Transverse colon (tissue), 4 donors: Measurements from ENCODE around the gene SLC13A4. TPM values are rescaled to one million over a fixed set of nuclear protein-coding genes. Genes with fewer than 3 reads are reported as not detected.
"Not testable (repeated sequence)": the region's sequence is repeated elsewhere in the genome, so short reads cannot be mapped to it uniquely, and the experiment has no call there.

Source experiments
- DNase-seq: peaks from one replicate; pipeline ENCODE4 v3.0.0-alpha.2; 2019
- H3K27ac ChIP-seq, 4 donors: fragments of 200-600 bp; sonication (generic); 2 replicates each; pipeline ENCODE4 v1.5.1; 2016 to 2018; ENCODE audit warnings: inconsistent platforms in 4 of 4
- H3K27me3 ChIP-seq: fragments of 200-600 bp; sonication (generic); 2 replicates; pipeline ENCODE4 v1.5.1; 2017; ENCODE audit warnings: inconsistent platforms
- H3K36me3 ChIP-seq, 4 donors: fragments of 200-600 bp; sonication (generic); 2 replicates each; pipeline ENCODE4 v1.5.1; 2017 to 2019; ENCODE audit warnings: inconsistent platforms in 4 of 4
- H3K4me1 ChIP-seq, 4 donors: fragments of 200-600 bp; sonication (generic); 2 replicates each; pipeline ENCODE4 v1.5.1; 2017 to 2020; ENCODE audit warnings: inconsistent platforms in 4 of 4
- H3K4me3 ChIP-seq, 4 donors: fragments of 200-600 bp; sonication (generic); 1 replicate in 1 of 4; 2 replicates in 3 of 4; pipeline versions ENCODE4 v1.5.1 to v1.6.1; 2017 to 2019; ENCODE audit warnings: inconsistent platforms in 4 of 4
- H3K9me3 ChIP-seq, 2 donors: fragments of 200-600 bp; sonication (generic); 2 replicates each; pipeline ENCODE4 v1.5.1; 2017 to 2019; ENCODE audit warnings: inconsistent platforms in 2 of 2
- CTCF ChIP-seq, 5 experiments: fragments of 200-600 bp in 3 of 5; fragments of 450-650 bp in 2 of 5; sonication (generic) in 3 of 5; IDR thresholded peaks; 1 replicate in 2 of 5; 2 replicates in 3 of 5; pipeline ENCODE4 v1.5.1; 2016 to 2017; ENCODE audit warnings: antibody characterized with exemption in 5 of 5, inconsistent platforms in 3 of 5, mild to moderate bottlenecking in 2 of 5, moderate library complexity in 1 of 5
- EP300 ChIP-seq: sonication (generic); formaldehyde crosslinking; IDR thresholded peaks from one replicate; pipeline ENCODE4 v1.6.1; 2017; ENCODE audit warnings: antibody characterized with exemption, low read depth
- POLR2A ChIP-seq: fragments of 450-650 bp; IDR thresholded peaks from one replicate; pipeline ENCODE4 v1.6.1; 2016; ENCODE audit warnings: antibody characterized with exemption, mild to moderate bottlenecking, moderate library complexity
- POLR2AphosphoS5 ChIP-seq, 3 donors: sonication (generic); formaldehyde crosslinking; IDR thresholded peaks; one replicate each; pipeline ENCODE4 v1.6.1; 2016; ENCODE audit warnings: antibody characterized with exemption in 3 of 3
- WGBS, 2 donors: methylation state at CpG; one replicate each; pipeline ENCODE4 v1.1.5; 2018; ENCODE audit warnings: low coverage in 1 of 2; 5-methylcytosine and 5-hydroxymethylcytosine counted together
- in situ Hi-C, 4 donors: fragments of 200-750 bp; cut with MboI; loops; one replicate each; pipeline versions ENCODE4 v1.15.0 to v1.15.1; 2017; ENCODE audit warnings: low sequenced_read_pairs in 3 of 4, low pct_ligation_motif_present in 1 of 4, low pct_unique_long_range_greater_than_20kb in 1 of 4
- intact Hi-C: fragments of 100-400 bp; cut with DNase I; formaldehyde crosslinking; loops from one replicate; pipeline ENCODE4 v1.15.1; 2023; ENCODE audit warnings: low total_unique reads
- total RNA-seq, 4 donors: library from RNA; depleted of rRNA; stranded (reverse); fragments of >200 nt; gene quantifications; one replicate each; pipeline ENCODE4 v1.1.0, GENCODE V29; 2016

SLC13A4 gene
- total RNA-seq, 4 donors from 2014 or later = 3.0 to 15.3 TPM; not detected in 2

- 75 to 98% methylated on average over 1 to 4 of the region's 4 CpGs for WGBS, 2 donors
- intact Hi-C loops = no loop called here
- H3K9me3 ChIP-seq = no peaks in the 10 kb centered on the region
- no peak overlapping the region for H3K27ac ChIP-seq
- TF ChIP-seq POLR2A (no peak), CTCF (IDR thresholded peaks at IDR 0.05) (no peak), EP300 (no peak)
- DNase-seq = no peak
- no peaks in the 10 kb centered on the region for H3K27me3 ChIP-seq
- no peaks in the 10 kb centered on the region for H3K4me1 ChIP-seq
- in situ Hi-C loops = no loop called here
- H3K36me3 ChIP-seq = no peaks in the 10 kb centered on the region
- no peak overlapping the region for H3K4me3 ChIP-seq
Observed at GRCh38 chr7:135693558-135693957, 34.4 kb downstream of the SLC13A4 start.

GRCh38 chr7:135692606-135693005 lies 35.4 kb downstream of the SLC13A4 start:
- H3K4me3 ChIP-seq, DNase-seq, H3K27me3 ChIP-seq, H3K9me3 ChIP-seq, H3K36me3 ChIP-seq, in situ Hi-C loops, H3K27ac ChIP-seq, intact Hi-C loops, H3K4me1 ChIP-seq: not testable (repeated sequence)
- WGBS, 2 donors = 89% methylated on average over 7 of the region's 7 CpGs; no CpG with 5 or more reads in 1 of the 2 donors

GRCh38 chr7:135692055-135692454 lies 35.9 kb downstream of the SLC13A4 start:
- in situ Hi-C loops = no loop called here
- intact Hi-C loops = no loop called here
- 91 to 100% methylated on average over 1 to 3 of the region's 3 CpGs for WGBS, 2 donors
- Histone ChIP-seq H3K27me3 (no peaks in the 10 kb centered on the region), H3K27ac (no peak overlapping the region), H3K4me3 (no peak overlapping the region), H3K4me1 (no peaks in the 10 kb centered on the region), H3K9me3 (no peaks in the 10 kb centered on the region), H3K36me3 (no peaks in the 10 kb centered on the region)
- TF ChIP-seq EP300 (no peak), POLR2AphosphoS5 (IDR thresholded peaks at IDR 0.05) (no peak), CTCF (IDR thresholded peaks at IDR 0.05) (no peak), POLR2A (no peak)
- DNase-seq = no peak

GRCh38 chr7:135690566-135690965 lies 37.4 kb downstream of the SLC13A4 start:
- TF ChIP-seq EP300 (no peak), POLR2AphosphoS5 (IDR thresholded peaks at IDR 0.05) (no peak), CTCF (IDR thresholded peaks at IDR 0.05) (no peak), POLR2A (no peak)
- no peaks in the 10 kb centered on the region for H3K36me3 ChIP-seq
- WGBS, 2 donors = 92% methylated on average over 3 of the region's 3 CpGs; no CpG with 5 or more reads in 1 of the 2 donors
- DNase-seq = no peak
- H3K4me3 ChIP-seq = no peak overlapping the region
- intact Hi-C loops = no loop called here
- H3K27ac ChIP-seq = no peak overlapping the region
- no peaks in the 10 kb centered on the region for H3K9me3 ChIP-seq
- H3K4me1 ChIP-seq = no peaks in the 10 kb centered on the region
- H3K27me3 ChIP-seq = no peaks in the 10 kb centered on the region
- in situ Hi-C loops = no loop called here

- TF ChIP-seq CTCF (IDR thresholded peaks at IDR 0.05) (no peak), POLR2A (no peak), POLR2AphosphoS5 (IDR thresholded peaks at IDR 0.05) (no peak), EP300 (no peak)
- WGBS, 2 donors = 33 to 43% methylated on average over 1 of the region's 1 CpG
- H3K27ac ChIP-seq = no peak overlapping the region
- H3K36me3 ChIP-seq = no peaks in the 10 kb centered on the region
- in situ Hi-C loops = no loop called here
- H3K27me3 ChIP-seq = no peaks in the 10 kb centered on the region
- no peak for DNase-seq
- intact Hi-C loops = loop anchor here (10.0 kb wide), 1 partner anchor 317 kb away; no protein-coding TSS in a partner anchor
- no peaks in the 10 kb centered on the region for H3K4me1 ChIP-seq
- no peaks in the 10 kb centered on the region for H3K9me3 ChIP-seq
- H3K4me3 ChIP-seq = no peak overlapping the region
Observed at GRCh38 chr7:135687466-135687865, 40.5 kb downstream of the SLC13A4 start.
